Measurements from ENCODE around the gene SLC4A5.

The SLC4A5 gene

DNA sequence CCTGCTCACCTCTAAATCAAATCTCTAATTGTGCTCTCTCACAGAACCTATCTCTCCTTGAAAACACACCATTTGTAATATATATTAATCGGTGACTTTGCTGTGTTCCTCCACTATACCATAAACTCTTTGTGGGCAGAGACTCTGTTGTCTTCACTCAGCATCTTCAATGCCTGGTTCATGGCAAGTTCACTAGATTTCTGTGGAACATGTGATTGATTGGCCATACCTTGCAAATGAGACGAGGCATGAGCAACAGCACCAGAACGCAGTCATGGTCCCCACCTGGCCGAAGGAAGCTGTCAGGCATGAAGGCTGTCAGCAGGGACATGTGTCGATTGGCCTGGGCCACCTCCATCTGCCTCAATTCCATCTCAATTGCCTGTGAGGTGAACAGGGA lies 25.3 kb upstream of the SLC4A5 start:
- H4K8ac ChIP-seq (ENCODE audit: low read depth, low read length): no peak overlapping the region
- no peak overlapping the region for H2BK120ac ChIP-seq (ENCODE audit: low read depth, low read length)
- peaks cover 0 to 2% of the 10 kb centered on the region in 2 donors for H3K9me3 ChIP-seq (replicated peaks in 1 of 2; ENCODE audit: control insufficient read depth in 2 of 2, insufficient read depth in 1 of 2, low read depth in 1 of 2, low read length in 2 of 2)
- no peak overlapping the region for H3K18ac ChIP-seq (ENCODE audit: low read length)
- H3K4me2 ChIP-seq (ENCODE audit: insufficient read depth, low read length, poor library complexity, severe bottlenecking): no peak overlapping the region
- H2BK12ac ChIP-seq (ENCODE audit: low read length): no peak overlapping the region
- H2AK5ac ChIP-seq (ENCODE audit: low read depth, low read length): no peak overlapping the region
- H3K36me3 ChIP-seq (replicated peaks in 1 of 2; ENCODE audit: control insufficient read depth in 2 of 2, insufficient read depth in 2 of 2, low read length in 2 of 2): peaks cover 81 to 92% of the 10 kb centered on the region in 2 donors
- H4K91ac ChIP-seq (ENCODE audit: low read depth, low read length, poor library complexity): no peak overlapping the region
- H2BK15ac ChIP-seq (ENCODE audit: low read length): no peak overlapping the region
- H2BK5ac ChIP-seq (ENCODE audit: low read length): no peak overlapping the region
- no peak overlapping the region for H3K14ac ChIP-seq (ENCODE audit: low read length)
- no peak overlapping the region for H3K23ac ChIP-seq (ENCODE audit: low read depth, low read length, poor library complexity)
- H3K9ac ChIP-seq (ENCODE audit: low read depth, low read length, poor library complexity): no peak overlapping the region
- H3K4me1 ChIP-seq (ENCODE audit: control insufficient read depth in 2 of 2, insufficient read depth in 1 of 2, low read depth in 1 of 2, low read length in 2 of 2): peaks cover 5 to 6% of the 10 kb centered on the region in 2 donors
- H3K79me1 ChIP-seq (ENCODE audit: low read depth, low read length): peaks cover 8% of the 10 kb centered on the region
- H2AFZ ChIP-seq (ENCODE audit: low read length): no peak overlapping the region
- no peak for DNase-seq (ENCODE audit: low spot score)
- H3K4me3 ChIP-seq (ENCODE audit: low read length in 2 of 2): no peak overlapping the region
- WGBS, 2 donors (ENCODE audit: extremely low coverage in 2 of 2, insufficient read length in 2 of 2, insufficient replicate concordance in 1 of 2): no CpG with 5 or more reads among the region's 5 CpGs
- no peak overlapping the region for H3K27ac ChIP-seq (replicated peaks; ENCODE audit: low read length)
- no peak overlapping the region for H3K4ac ChIP-seq (ENCODE audit: low read length)
- no peaks in the 10 kb centered on the region for H3K27me3 ChIP-seq (ENCODE audit: control insufficient read depth in 3 of 3, insufficient read depth in 3 of 3, low read depth in 1 of 3, low read length in 3 of 3)

DNA sequence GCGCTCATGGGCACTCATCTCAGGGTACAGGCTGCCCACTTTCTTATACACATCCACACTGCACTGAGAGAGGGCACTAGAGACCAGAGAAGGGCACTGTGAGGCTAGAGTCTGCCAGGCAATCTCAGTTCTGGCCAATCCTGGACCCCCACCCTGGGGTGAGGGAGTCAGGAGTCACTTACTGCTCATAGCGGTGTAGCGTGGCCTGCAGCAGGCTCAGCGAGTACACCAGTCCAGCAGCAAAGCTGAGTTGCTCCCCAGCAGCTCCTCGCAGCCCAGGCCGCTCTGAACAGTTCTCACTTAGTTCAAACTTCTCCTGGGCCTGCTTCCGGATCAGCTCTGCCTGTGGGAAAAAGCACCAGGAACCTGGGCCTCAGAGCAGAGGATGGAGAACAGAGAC lies 24.6 kb upstream of the SLC4A5 start:
- Histone ChIP-seq H3K9ac (ENCODE audit: low read depth, low read length, poor library complexity) (no peak overlapping the region), H4K8ac (ENCODE audit: low read depth, low read length) (no peak overlapping the region), H3K36me3 (replicated peaks in 1 of 2; ENCODE audit: control insufficient read depth in 2 of 2, insufficient read depth in 2 of 2, low read length in 2 of 2) (peaks cover 88 to 99% of the 10 kb centered on the region in 2 donors), H3K27me3 (ENCODE audit: control insufficient read depth in 3 of 3, insufficient read depth in 3 of 3, low read depth in 1 of 3, low read length in 3 of 3) (no peaks in the 10 kb centered on the region), H3K4me3 (ENCODE audit: low read length in 2 of 2) (no peak overlapping the region), H2BK15ac (ENCODE audit: low read length) (no peak overlapping the region), H2BK120ac (ENCODE audit: low read depth, low read length) (no peak overlapping the region), H3K23ac (ENCODE audit: low read depth, low read length, poor library complexity) (no peak overlapping the region), H2BK5ac (ENCODE audit: low read length) (no peak overlapping the region), H3K27ac (replicated peaks; ENCODE audit: low read length) (no peak overlapping the region), H2AFZ (ENCODE audit: low read length) (no peak overlapping the region), H3K9me3 (replicated peaks in 1 of 2; ENCODE audit: control insufficient read depth in 2 of 2, insufficient read depth in 1 of 2, low read depth in 1 of 2, low read length in 2 of 2) (peaks cover 0 to 2% of the 10 kb centered on the region in 2 donors), H3K4me1 (ENCODE audit: control insufficient read depth in 2 of 2, insufficient read depth in 1 of 2, low read depth in 1 of 2, low read length in 2 of 2) (peaks cover 0 to 2% of the 10 kb centered on the region in 2 donors), H2AK5ac (ENCODE audit: low read depth, low read length) (no peak overlapping the region), H2BK12ac (ENCODE audit: low read length) (no peak overlapping the region), H3K79me1 (ENCODE audit: low read depth, low read length) (peaks cover 6% of the 10 kb centered on the region), H3K4me2 (ENCODE audit: insufficient read depth, low read length, poor library complexity, severe bottlenecking) (no peak overlapping the region), H3K18ac (ENCODE audit: low read length) (no peak overlapping the region), H3K4ac (ENCODE audit: low read length) (no peak overlapping the region), H3K14ac (ENCODE audit: low read length) (no peak overlapping the region), H4K91ac (ENCODE audit: low read depth, low read length, poor library complexity) (no peak overlapping the region)
- no peak for DNase-seq (ENCODE audit: low spot score)
- WGBS, 2 donors (ENCODE audit: extremely low coverage in 2 of 2, insufficient read length in 2 of 2, insufficient replicate concordance in 1 of 2): no CpG with 5 or more reads among the region's 7 CpGs

DNA sequence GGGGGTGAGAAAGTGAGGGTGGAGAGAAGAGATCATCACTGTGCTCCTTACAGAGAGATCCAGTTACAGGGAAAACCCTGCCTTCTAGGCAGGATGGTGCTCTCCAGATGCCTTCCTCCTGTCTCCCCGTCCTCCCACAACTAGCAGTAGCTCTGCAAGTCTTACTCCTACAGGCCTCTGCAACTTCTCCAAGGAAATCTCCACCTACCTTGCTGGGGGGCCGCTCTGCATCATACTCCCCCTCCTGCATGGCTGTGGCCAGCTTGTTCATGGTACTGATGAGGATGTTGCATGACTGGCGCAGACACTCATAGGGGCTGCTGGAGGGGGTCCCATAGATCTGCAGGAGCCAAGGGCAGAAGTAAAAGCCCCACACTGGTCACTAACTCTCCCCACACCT lies 22.8 kb upstream of the SLC4A5 start:
- Histone ChIP-seq H3K9ac (ENCODE audit: low read depth, low read length, poor library complexity) (no peak overlapping the region), H3K27ac (replicated peaks; ENCODE audit: low read length) (no peak overlapping the region), H3K4me1 (ENCODE audit: control insufficient read depth in 2 of 2, insufficient read depth in 1 of 2, low read depth in 1 of 2, low read length in 2 of 2) (no peaks in the 10 kb centered on the region), H2BK12ac (ENCODE audit: low read length) (no peak overlapping the region), H2AK5ac (ENCODE audit: low read depth, low read length) (no peak overlapping the region), H3K79me1 (ENCODE audit: low read depth, low read length) (no peaks in the 10 kb centered on the region), H2BK5ac (ENCODE audit: low read length) (no peak overlapping the region), H4K8ac (ENCODE audit: low read depth, low read length) (no peak overlapping the region), H2BK15ac (ENCODE audit: low read length) (no peak overlapping the region), H3K4me3 (ENCODE audit: low read length in 2 of 2) (no peak overlapping the region), H4K91ac (ENCODE audit: low read depth, low read length, poor library complexity) (no peak overlapping the region), H3K4ac (ENCODE audit: low read length) (no peak overlapping the region), H3K9me3 (replicated peaks in 1 of 2; ENCODE audit: control insufficient read depth in 2 of 2, insufficient read depth in 1 of 2, low read depth in 1 of 2, low read length in 2 of 2) (peaks cover 0 to 2% of the 10 kb centered on the region in 2 donors), H3K14ac (ENCODE audit: low read length) (no peak overlapping the region), H2BK120ac (ENCODE audit: low read depth, low read length) (no peak overlapping the region), H2AFZ (ENCODE audit: low read length) (no peak overlapping the region), H3K36me3 (replicated peaks in 1 of 2; ENCODE audit: control insufficient read depth in 2 of 2, insufficient read depth in 2 of 2, low read length in 2 of 2) (peaks cover 92 to 100% of the 10 kb centered on the region in 2 donors), H3K27me3 (ENCODE audit: control insufficient read depth in 3 of 3, insufficient read depth in 3 of 3, low read depth in 1 of 3, low read length in 3 of 3) (no peaks in the 10 kb centered on the region), H3K18ac (ENCODE audit: low read length) (no peak overlapping the region), H3K23ac (ENCODE audit: low read depth, low read length, poor library complexity) (no peak overlapping the region), H3K4me2 (ENCODE audit: insufficient read depth, low read length, poor library complexity, severe bottlenecking) (no peak overlapping the region)
- no peak for DNase-seq (ENCODE audit: low spot score)
- no CpG with 5 or more reads among the region's 3 CpGs for WGBS, 2 donors (ENCODE audit: extremely low coverage in 2 of 2, insufficient read length in 2 of 2, insufficient replicate concordance in 1 of 2)

DNA sequence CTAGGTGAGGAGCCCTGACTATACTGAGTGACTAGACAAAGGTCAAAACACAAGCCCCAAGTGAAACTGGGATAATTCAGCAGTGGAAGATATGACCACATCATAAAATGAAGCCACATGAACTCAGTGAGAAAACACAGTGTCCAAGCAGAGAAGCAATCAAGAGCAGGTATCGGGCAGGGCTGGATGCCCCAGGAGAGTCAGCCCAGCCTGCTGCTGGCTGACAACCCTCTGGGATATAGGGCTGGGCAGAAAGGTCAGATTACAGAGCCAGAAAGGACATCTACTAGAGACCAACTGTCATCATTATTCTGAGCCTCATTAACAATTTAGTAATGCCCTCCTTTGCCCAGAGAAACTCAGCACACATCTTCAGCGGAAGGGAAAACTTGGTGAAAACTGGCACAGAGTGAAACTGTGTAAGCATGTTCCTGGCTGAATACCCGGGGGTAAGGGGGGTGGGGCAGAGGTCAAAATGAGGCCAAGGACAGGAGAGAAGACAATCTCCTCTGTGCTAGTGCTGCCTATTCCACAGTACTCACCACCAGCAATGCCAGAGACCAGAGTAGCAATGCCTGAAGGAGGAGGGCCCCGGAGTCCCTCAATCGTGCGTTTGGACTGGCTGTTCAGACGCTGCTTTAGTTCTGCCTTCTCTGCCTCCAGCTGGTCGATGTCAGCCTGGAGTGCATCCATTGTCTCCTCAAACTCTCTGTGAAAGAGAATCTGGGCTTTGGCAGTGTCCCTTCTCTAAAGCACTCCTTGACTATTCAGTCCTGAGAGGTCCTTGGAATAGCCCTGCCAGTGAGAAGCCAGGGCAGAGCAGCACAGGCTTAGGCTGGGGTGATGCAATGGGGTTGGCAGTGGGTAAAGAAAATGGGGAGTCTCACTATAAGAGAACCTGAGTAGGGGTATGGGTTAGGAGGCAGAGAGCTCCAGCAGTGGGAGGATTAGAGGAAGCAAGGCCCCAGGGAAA lies 21.6 kb upstream of the SLC4A5 start:
- no peak overlapping the region for H3K18ac ChIP-seq (ENCODE audit: low read length)
- peaks cover 90 to 100% of the 10 kb centered on the region in 2 donors for H3K36me3 ChIP-seq (replicated peaks in 1 of 2; ENCODE audit: control insufficient read depth in 2 of 2, insufficient read depth in 2 of 2, low read length in 2 of 2)
- no peak overlapping the region for H4K91ac ChIP-seq (ENCODE audit: low read depth, low read length, poor library complexity)
- H2BK5ac ChIP-seq (ENCODE audit: low read length): peak overlapping the region; percentile 49
- no peak overlapping the region for H2BK12ac ChIP-seq (ENCODE audit: low read length)
- no peak overlapping the region for H3K23ac ChIP-seq (ENCODE audit: low read depth, low read length, poor library complexity)
- H3K9me3 ChIP-seq (replicated peaks in 1 of 2; ENCODE audit: control insufficient read depth in 2 of 2, insufficient read depth in 1 of 2, low read depth in 1 of 2, low read length in 2 of 2): peaks cover 0 to 2% of the 10 kb centered on the region in 2 donors
- no peak overlapping the region for H3K4me3 ChIP-seq (ENCODE audit: low read length in 2 of 2)
- no peak overlapping the region for H3K14ac ChIP-seq (ENCODE audit: low read length)
- no peak overlapping the region for H3K4me2 ChIP-seq (ENCODE audit: insufficient read depth, low read length, poor library complexity, severe bottlenecking)
- H2AK5ac ChIP-seq (ENCODE audit: low read depth, low read length): no peak overlapping the region
- H3K27me3 ChIP-seq (ENCODE audit: control insufficient read depth in 3 of 3, insufficient read depth in 3 of 3, low read depth in 1 of 3, low read length in 3 of 3): no peaks in the 10 kb centered on the region
- H2BK120ac ChIP-seq (ENCODE audit: low read depth, low read length): no peak overlapping the region
- no peak overlapping the region for H3K27ac ChIP-seq (replicated peaks; ENCODE audit: low read length)
- H3K4me1 ChIP-seq (ENCODE audit: control insufficient read depth in 2 of 2, insufficient read depth in 1 of 2, low read depth in 1 of 2, low read length in 2 of 2): no peaks in the 10 kb centered on the region
- no peak overlapping the region for H2BK15ac ChIP-seq (ENCODE audit: low read length)
- DNase-seq (ENCODE audit: low spot score): no peak
- no peak overlapping the region for H2AFZ ChIP-seq (ENCODE audit: low read length)
- no peak overlapping the region for H3K4ac ChIP-seq (ENCODE audit: low read length)
- H3K79me1 ChIP-seq (ENCODE audit: low read depth, low read length): no peaks in the 10 kb centered on the region
- H4K8ac ChIP-seq (ENCODE audit: low read depth, low read length): no peak overlapping the region
- no peak overlapping the region for H3K9ac ChIP-seq (ENCODE audit: low read depth, low read length, poor library complexity)
- WGBS, 2 donors (ENCODE audit: extremely low coverage in 2 of 2, insufficient read length in 2 of 2, insufficient replicate concordance in 1 of 2): no CpG with 5 or more reads among the region's 8 CpGs
